Measurements from ENCODE around the gene TWF2. TPM values are rescaled to one million over a fixed set of nuclear protein-coding genes. Genes with fewer than 3 reads are reported as not detected.
"Not testable (repeated sequence)": the region's sequence is repeated elsewhere in the genome, so short reads cannot be mapped to it uniquely, and the experiment has no call there.

TWF2 gene
- total RNA-seq: 117 and 154 TPM in 2 replicates

DNA sequence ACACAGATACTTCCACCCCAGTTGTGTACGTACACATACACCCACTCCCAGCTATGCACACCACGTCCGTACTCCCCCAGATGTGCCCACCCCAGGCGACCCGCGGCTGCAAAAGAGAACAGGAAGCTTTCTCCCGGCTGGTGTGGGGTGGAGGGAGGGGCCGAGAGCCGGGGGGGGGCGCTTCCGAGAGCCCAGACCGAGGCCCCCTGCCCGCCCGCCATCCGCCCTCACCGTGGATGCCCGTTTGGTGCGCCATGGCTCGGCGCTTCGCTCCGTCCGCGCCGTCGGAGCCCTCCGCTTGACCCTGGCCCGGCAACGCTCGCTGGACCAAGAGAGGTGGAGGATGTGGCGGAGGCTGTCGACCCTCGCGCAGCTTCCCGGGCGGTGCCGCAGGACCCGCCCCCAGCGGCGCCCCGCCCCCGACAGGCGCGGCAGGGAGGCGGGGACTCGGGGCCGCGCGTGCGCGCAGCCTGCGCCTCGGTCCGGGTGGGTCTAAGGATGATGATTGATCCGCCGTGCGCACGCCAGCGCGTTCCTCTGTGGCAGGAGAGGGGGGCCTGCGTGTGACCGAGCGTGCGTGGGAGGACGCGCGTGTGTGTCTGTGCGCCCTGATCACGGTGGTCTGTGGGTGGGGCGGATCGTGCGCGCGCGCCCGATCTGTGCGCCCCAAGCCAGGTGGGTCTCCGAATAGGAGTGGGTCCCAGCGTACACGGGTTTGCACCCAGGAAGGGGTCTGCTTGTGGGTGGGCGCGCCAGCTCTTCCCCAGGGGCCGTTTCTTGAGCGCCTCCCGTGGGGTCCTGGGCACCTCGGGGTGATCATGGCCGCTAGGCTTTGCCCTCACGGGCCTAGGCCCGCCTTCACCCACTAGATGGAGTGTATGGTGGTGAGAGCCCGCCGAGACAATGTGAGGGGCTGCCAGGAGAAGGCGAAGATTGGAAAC is at the start of gene TWF2:
Gene TWF2 (minus strand): TSS at position 398 of the 941 bp plus-strand sequence. CDS start 142 bp downstream, at position 256.
- no peak for DNase-seq (ENCODE audit: low read depth, low spot score)

DNA sequence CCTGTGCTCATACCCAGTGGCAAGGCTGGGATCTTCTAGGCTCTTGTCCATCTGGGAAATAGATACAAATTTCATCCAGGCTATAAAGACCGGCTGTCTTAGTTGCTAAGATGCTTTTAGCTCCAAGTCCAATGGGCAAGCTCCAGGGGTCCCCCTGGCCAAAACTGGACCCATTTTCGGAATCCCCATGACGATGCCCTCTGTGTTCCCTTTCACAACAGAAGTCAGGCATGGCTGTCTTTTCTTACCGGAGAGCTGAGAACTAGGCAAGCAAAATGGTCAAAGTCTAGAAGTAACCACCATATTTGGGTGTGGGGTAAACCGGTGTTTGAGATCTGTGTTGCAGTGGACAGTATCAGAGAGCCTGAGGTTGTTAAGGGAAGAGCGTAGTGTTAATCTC is 49.7 kb upstream of the TWF2 start:
- DNase-seq (ENCODE audit: low read depth, low spot score): no peak

DNA sequence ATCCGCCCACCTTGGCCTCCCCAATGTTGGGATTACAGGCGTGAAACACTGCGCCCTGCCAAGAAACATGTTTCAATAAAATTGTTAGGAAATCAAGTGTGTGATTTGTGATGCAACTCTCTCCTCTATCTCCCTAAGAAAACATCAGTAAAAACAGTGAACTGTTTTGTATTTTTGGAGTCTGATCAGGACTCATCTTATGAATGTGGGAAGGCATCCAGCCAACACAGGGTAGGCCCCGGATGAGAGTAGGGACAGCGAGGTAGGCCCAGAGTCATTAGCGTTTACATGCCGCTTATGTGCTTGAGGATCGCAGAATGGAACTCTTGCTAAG is 47.8 kb upstream of the TWF2 start:
- no peak for DNase-seq (ENCODE audit: low read depth, low spot score)

DNA sequence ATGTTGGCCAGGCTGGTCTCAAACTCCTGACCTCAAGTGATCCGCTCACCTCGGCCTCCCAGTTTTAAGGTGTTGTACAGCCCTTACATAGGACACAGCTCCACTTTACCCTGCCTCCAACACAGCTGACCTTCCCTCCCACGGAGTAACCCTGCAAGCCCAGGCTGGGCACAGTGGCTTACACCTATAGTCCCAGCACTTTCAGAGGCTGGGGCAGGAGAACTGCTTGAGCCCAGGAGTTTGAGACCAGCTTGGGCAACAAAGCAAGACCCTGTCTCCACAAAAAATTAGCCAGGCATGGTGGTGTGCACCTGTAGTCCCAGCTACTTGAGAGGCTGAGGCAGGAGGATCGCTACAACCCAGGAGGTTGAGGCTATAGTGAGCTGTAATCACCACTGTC is 45.1 kb upstream of the TWF2 start:
- DNase-seq (ENCODE audit: low read depth, low spot score): not testable (repeated sequence)

DNA sequence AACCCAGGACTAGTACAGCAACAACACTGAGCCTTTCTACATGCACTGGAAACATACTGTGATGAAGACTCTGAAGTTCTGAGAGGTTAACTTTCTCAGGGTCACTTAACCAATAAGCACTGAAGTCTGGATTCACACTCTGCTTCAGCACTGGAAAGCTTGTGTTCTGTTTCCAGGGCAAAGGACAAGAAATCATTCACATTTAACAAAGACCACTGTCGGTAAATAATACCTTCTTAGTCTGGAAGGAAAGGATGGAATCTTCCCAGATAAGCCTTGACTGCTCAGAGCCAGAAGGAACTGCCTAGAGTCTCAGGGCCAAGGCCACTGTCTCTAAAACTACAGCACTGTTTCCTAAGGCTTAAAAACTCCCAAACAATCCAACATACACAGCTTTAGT is 44.3 kb upstream of the TWF2 start:
- DNase-seq (ENCODE audit: low read depth, low spot score): no peak

DNA sequence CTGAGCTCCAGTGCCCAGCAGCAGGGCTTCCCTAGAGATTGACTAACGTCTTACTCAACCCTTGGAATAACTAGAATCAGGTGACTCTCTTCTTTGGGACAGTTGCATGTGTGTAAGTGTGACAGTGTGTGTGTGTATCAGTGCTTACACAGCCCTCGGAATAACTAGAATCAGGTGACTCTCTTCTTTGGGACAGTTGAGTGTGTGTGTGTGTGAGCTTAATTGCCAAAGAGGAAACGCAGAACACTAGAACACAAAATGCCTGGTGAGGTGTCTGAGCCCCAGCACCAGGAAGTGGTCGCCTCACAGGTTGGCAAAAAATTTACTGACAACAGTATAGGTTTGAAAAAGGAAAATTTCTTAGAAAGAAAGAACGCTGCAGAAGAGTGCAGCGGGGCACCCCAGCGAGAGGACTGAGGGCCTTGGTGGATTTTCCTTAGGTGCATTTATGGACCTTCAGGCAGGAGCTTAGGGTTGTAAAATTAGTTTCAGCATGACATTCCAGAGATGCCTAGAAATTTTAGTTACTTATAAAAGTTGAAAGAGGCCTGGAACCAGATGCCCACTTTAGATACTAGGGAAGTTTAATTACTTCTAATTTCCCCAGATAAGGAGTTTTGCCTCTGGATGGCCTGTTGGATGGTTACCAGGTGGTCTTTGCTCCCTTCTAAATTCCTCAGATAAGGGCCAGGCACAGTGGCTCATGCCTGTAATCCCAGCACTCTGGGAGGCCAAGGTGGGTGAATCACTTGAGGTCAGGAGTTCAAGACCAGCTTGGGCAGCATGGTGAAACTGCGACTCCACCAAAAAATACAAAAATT is 43.2 kb upstream of the TWF2 start:
- DNase-seq (ENCODE audit: low read depth, low spot score): no peak

DNA sequence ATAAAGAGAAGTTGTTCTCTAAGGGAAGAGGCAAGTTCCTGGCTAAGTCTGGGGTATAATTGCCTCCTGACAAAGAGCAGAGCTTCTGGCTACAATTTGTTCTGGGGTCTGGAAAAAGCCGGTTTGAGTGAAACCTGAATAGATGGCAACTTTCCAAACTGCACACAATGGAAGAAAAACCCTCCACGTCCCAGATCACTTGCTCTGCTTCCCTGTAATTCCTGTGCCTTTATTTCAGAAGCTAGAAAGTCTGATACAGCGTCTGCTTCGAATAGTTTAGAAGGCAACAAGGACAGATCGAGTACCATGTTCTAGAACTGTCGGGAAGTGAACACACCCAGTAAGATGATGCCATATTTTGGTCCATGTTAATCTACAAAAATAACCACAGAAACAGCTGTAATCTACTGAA is 41.1 kb upstream of the TWF2 start:
- no peak for DNase-seq (ENCODE audit: low read depth, low spot score)

DNA sequence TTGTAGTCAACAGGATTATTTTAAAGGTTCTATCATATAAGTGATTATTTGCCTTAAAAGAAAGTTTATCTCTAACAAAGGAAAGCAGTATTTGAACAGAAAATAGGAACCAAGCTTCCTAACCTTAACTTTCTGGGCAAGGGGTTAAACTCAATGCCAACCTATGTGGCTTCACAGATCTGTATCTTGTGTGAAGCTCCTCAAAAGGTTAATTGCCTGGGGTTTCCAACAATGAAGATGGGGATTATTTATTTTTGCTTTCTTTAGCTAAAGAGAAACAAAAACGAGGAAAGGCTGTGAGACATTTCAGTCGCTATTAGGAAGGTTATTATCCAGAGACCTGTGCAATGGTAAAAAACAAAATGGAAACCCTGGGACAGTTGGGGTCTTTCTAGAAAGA is 40.6 kb upstream of the TWF2 start:
- no peak for DNase-seq (ENCODE audit: low read depth, low spot score)

DNA sequence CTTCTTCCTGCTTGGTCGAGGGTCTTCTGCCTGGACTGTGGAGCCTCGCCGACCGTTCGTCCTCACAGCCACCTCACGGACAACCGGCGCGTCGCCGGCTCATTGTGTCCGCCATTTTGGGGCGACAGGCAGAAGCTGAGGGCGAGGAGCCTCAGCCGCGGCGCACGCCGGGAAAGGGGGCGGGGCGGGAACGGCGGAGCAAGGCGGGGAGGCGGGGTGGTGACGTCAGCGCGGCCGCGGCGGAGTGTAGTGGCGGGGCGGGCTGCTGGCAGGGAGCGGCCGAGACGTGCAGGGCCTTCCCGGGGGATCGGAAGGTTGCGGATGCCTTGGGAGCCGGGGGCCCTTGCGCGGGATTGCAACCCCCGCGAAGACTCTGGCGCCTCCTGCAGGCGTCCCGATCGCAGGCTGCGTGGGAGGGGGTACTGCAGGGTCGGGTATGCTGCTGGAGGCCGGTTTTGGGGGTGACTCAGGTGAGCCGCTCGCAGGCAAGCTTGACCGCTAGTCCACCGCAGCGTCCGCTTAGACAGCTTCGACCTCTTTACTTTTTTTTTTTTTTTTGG is 39.6 kb upstream of the TWF2 start, which contains the start of gene WDR82:
Gene WDR82 (minus strand): TSS at position 140 of the 560 bp plus-strand sequence. CDS start 288 bp downstream, outside the sequence.
- DNase-seq (ENCODE audit: low read depth, low spot score): peak; percentile 69

DNA sequence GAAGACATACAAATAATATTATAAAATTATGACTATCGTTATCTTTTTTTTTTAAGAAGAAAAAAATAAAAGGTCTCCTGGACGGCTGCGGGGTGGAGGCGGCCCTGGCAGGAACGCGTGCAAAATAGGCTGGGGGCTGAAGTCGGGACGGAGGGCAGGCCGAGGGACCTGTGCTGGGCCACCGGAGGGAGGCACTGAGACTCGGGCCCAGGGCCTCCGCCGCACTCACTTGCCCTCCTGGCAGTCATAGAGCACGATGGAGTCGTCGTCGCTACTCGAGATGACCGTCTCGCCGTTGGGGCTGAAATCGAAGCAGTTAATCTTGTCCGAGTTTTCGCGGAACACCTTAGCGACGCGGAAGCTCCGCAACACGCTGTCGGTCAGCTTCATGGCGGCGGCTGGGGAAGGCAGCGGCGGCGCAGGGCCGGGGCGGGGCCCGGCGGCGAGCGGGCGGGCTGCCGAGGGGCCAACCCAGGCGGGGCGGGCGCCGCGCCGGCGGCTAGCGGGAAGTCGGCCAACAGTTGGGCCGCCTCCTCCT is 39.1 kb upstream of the TWF2 start:
- DNase-seq (ENCODE audit: low read depth, low spot score): no peak

DNA sequence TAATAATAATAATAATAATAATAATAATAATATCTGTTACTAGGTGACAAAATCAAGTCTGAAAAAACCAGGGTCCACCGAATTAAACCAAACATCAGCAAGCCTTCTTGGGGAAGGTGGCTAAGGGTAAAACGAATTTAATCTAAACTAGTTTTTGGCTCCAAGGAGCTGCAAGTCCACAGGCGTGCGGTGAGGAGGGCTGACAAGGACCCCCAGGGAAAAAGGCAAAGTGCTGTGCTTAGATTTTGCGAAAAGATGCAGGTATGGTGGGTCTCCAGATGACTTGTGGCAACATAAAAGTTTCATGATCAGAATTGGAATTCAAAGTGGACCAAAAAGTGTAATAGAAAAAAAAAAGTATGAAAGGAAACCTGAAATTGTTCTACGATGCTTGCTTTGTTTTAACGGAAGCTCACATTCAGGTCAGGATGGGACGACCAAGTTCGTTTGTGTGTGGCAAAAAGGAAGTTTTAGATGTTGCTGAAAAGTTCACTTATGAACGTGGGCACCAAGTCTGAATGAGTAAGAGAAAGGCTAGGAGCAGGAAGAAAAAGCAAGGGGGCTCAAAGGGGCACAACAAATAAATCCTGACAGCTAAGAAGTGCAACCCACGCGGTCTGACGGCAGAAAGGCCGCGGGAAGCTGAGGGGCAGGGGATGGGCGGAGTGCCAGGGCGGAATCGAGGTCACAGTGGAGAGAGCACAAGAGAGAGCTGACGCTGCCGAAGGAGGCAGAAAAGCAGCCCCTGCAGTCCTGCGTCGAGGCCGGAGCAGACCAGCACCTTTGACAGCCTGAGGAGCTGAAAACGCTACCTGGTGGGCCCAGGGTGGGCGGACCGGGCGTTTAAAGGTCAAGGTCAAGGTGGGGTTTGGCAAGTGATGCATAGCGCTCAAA is 38.4 kb upstream of the TWF2 start:
- peak; percentile 43 for DNase-seq (ENCODE audit: low read depth, low spot score)

DNA sequence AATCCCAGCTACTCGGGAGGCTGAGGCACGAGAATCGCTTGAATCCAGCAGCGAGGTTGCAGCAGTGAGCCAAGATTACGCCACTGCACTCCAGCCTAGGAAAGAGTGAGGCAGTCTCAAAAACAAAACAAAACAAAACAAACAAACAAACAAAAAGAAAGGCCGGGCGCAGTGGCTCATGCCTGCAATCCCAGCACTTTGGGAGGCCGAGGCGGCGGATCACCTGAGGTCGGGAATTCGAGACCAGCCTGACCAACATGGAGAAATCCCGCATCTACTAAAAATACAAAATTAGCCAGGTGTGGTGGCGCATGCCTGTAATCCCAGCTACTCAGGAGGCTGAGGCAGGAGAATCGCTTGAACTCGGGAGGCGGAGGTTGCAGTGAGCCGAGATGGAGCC is 35.8 kb upstream of the TWF2 start:
- DNase-seq (ENCODE audit: low read depth, low spot score): not testable (repeated sequence)

DNA sequence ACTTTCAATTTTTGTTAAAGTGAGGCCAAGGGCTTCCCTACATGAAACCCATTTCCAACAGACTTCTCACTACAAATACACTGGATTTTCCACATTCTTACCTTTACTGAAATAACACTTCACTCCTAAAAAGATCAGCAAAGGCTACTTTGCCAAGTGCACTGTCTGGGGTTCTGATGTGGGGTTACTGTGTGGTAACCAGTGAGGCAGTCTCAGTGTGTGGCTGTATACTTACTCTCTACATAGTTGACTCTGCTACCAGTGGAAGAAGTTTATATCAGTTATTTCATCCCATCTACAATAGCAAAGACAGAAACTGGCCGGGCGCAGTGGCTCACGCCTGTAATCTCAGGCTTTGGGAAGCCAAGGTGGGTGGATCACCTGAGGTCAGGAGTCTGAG is 33.9 kb upstream of the TWF2 start:
- no peak for DNase-seq (ENCODE audit: low read depth, low spot score)

DNA sequence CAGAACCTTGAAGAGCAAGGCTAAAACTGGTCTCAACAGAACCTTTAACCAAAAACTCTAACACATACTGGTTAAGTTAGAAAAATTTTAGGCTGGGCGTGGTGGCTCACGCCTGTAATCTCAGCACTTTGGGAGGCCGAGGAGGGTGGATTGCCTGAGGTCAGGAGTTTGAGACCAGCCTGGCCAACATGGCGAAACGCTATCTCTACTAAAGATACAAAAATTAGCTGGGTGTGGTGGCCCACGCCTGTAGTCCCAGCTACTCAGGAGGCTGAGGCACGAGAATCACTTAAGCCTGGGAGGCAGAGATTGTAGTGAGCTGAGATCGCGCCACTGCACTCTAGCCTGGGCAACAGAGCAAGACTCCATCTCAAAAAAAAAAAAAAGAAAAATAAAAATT is 33.2 kb upstream of the TWF2 start:
- DNase-seq (ENCODE audit: low read depth, low spot score): not testable (repeated sequence)

DNA sequence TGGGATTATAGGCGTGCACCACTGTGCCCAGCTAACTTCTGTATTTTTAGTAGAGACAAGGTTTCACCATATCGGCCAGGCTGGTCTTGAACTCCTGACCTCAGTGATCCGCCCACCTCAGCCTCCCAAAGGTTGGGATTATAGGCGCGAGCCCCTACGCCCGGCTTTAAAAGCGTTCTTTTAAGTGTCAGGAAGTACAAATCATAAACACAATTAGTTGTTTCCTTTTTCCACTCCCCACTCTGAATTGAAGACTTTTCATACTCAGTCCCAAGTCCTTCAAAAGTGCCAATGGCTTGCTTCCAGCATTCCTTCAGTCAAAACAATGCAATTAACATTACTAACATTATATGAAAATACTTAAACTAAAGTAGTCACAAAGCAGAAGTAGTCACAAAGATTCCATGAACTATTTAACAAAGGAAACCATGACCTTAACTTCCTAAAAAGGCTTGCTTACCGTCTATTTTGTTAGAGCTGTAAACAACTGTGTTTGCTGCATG is 31.3 kb upstream of the TWF2 start:
- DNase-seq (ENCODE audit: low read depth, low spot score): peak; percentile 78

DNA sequence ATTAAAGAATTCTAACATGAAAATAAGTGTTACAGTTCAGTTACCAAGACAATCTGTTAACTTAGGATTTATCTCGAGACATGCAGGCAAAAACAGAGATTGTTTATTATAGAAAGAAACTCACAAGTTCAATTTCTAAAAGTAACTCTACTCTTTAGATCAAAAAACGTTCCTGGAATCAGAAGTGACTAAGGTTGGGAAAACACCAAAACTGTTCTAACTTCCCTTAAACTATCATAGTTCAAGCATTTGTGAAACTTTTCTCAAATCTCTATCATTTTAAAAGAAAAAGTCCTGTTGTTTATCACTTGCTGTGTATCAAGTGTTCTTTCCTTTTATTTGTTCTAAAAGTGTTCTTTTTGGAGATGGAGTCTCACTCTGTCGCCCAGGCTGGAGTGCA is 30.8 kb upstream of the TWF2 start:
- no peak for DNase-seq (ENCODE audit: low read depth, low spot score)

DNA sequence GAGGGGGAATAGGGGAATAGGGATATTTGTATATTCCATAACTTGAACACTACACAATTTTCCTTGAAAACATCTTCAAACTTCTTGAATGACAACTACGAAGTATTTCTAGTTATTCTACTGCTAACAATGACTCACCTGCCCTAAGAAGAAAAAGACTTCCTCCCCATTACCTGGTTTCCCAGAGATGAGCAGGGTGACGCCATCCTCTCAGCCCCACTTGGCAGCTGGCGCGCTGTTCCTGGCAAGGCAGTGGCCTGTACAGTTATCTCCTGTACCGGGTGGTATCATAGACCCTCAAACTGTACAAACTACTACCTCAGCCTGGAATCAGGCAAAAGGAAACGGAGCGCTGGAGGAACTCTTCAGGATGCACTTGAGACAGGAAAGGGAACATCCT is 29.1 kb upstream of the TWF2 start:
- no peak for DNase-seq (ENCODE audit: low read depth, low spot score)

DNA sequence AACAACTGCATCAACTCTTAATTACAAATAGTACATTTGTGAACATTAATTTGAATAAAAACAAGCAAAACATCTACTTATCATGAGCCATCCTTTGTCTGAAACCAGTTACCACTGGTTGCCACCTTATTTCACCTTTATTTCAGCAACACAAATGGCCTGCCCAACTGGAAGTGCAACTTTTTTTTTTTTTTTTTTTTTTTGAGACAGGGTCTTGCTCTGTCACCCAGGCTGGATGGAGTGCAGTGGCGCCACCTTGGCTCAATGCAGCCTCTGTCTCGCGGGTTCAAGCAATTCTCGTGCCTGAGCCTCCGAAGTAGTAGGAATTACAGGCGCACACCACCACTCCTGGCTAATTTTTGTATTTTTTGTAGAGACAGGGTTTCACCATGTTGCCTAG is 26.4 kb upstream of the TWF2 start:
- no peak for DNase-seq (ENCODE audit: low read depth, low spot score)

DNA sequence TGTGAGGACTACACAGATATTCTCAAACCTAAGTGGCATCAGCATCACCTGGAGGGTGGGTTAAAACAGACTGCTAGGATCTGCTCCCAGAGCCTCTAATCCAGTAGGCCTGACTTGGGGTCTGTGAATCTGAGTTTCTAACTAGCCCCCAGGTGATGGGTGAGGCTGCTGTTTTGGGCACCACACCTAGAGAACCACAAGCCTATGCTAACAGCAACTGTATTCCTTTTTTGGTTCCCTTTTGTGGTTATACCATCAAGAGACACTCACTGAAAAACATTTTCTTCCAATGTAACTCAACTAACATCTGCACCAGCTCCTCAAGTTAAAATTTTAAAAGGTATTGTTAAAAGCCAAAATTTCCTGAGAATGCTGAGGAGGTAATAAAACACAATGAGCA is 23.5 kb upstream of the TWF2 start:
- DNase-seq (ENCODE audit: low read depth, low spot score): no peak

DNA sequence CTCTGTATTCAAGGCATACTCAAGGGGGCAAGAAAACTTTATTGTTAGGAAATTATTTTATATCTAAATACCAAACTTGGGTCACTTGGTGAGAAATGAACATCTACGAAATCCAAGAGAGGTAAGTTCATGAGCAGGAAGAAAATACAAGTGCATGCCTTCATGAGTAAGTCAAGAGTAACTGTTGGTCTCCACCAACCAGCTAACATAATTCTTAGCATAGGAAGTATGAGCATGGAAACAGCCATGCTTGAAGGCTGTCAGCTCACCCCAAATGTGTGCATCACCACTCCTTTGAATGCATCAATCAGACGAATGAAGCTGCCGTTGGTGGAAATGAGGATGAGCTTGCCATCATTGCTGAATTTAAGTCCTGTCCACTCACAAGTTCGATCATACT is 20.5 kb upstream of the TWF2 start:
- DNase-seq (ENCODE audit: low read depth, low spot score): no peak

DNA sequence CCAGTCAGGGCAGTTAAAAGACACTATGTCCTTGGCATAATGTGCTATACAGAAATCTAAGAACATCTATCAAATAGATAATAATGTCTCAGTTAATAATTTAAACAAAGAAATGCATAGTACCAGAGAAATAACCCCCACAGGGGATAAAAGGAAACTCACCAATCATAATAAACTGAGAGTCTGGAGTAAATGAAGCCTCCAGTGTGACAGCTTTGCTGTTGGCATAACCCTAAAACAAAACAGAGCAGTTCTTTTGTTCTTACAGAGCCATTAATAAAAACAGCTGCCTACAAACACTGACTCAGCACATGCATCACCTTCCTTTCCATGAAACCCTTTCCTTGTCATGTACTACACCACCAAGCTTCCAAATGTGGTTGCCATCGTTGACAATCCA is 20.1 kb upstream of the TWF2 start:
- DNase-seq (ENCODE audit: low read depth, low spot score): no peak
